H9 (cell line): ENCODE measurements around the gene BEX3. TPM values are rescaled to one million over a fixed set of nuclear protein-coding genes. Genes with fewer than 3 reads are reported as not detected.

Source experiments
- DNase-seq: peaks from one replicate; pipeline ENCODE4 v3.0.0-alpha.2; 2017
- H2AFZ ChIP-seq: one replicate; pipeline ENCODE4 v1.6.1; 2013; ENCODE audit warnings: mild to moderate bottlenecking, low read length, control low read depth, moderate library complexity
- H2AK5ac ChIP-seq: 2 replicates; pipeline ENCODE4 v1.6.1; 2013; ENCODE audit warnings: low read length, control low read depth, mixed read lengths; ENCODE audit not compliant: insufficient read length
- H2BK120ac ChIP-seq: one replicate; pipeline ENCODE4 v1.6.1; 2013; ENCODE audit warnings: low read depth, mild to moderate bottlenecking, low read length, control low read depth, inconsistent platforms; ENCODE audit not compliant: poor library complexity, severe bottlenecking
- H2BK12ac ChIP-seq: 2 replicates; pipeline ENCODE4 v1.6.1; 2013; ENCODE audit warnings: low read length, control low read depth, mixed read lengths, low read depth; ENCODE audit not compliant: insufficient read length
- H2BK15ac ChIP-seq: 2 replicates; pipeline ENCODE4 v1.6.1; 2013; ENCODE audit warnings: low read depth, low read length, control low read depth
- H2BK20ac ChIP-seq: one replicate; pipeline ENCODE4 v1.6.1; 2013; ENCODE audit warnings: low read depth, mild to moderate bottlenecking, low read length, control low read depth, inconsistent platforms; ENCODE audit not compliant: poor library complexity, severe bottlenecking
- H2BK5ac ChIP-seq: 2 replicates; pipeline ENCODE4 v1.6.1; 2013; ENCODE audit warnings: low read length, control low read depth, mixed read lengths; ENCODE audit not compliant: insufficient read length
- H3K14ac ChIP-seq: 2 replicates; pipeline ENCODE4 v1.6.1; 2013; ENCODE audit warnings: low read length, control low read depth; ENCODE audit not compliant: insufficient read depth
- H3K18ac ChIP-seq: 2 replicates; pipeline ENCODE4 v1.6.1; 2013; ENCODE audit warnings: low read depth, mild to moderate bottlenecking, mixed read lengths, low read length, control low read depth; ENCODE audit not compliant: insufficient read length
- H3K23ac ChIP-seq: 2 replicates; pipeline ENCODE4 v1.6.1; 2013; ENCODE audit warnings: low read length, control low read depth, mixed read lengths, low read depth; ENCODE audit not compliant: insufficient read length
- H3K23me2 ChIP-seq: 2 replicates; pipeline ENCODE4 v1.6.1; 2013; ENCODE audit warnings: low read depth, mild to moderate bottlenecking, mixed read lengths, low read length, control low read depth; ENCODE audit not compliant: insufficient read length, poor library complexity, severe bottlenecking
- H3K27ac ChIP-seq: 2 replicates; pipeline ENCODE4 v1.5.1; 2013; ENCODE audit warnings: low read length, control low read depth, mixed read lengths, low read depth; ENCODE audit not compliant: insufficient read length
- H3K27me3 ChIP-seq: 2 replicates; pipeline ENCODE4 v1.6.1; 2013; ENCODE audit warnings: low read length, control low read depth, inconsistent platforms; ENCODE audit not compliant: insufficient read depth
- H3K4ac ChIP-seq: 2 replicates; pipeline ENCODE4 v1.6.1; 2013; ENCODE audit warnings: low read depth, mild to moderate bottlenecking, control low read depth, inconsistent platforms, low read length, moderate library complexity
- H3K4me1 ChIP-seq: 2 replicates; pipeline ENCODE4 v1.6.1; 2013; ENCODE audit warnings: low read length, control low read depth, inconsistent platforms; ENCODE audit not compliant: insufficient read depth
- H3K4me2 ChIP-seq: 2 replicates; pipeline ENCODE4 v1.6.1; 2013; ENCODE audit warnings: low read length, control low read depth, mixed read lengths; ENCODE audit not compliant: insufficient read length, insufficient read depth
- H3K56ac ChIP-seq: 2 replicates; pipeline ENCODE4 v1.6.1; 2013; ENCODE audit warnings: low read depth, mild to moderate bottlenecking, mixed read lengths, low read length, control low read depth; ENCODE audit not compliant: insufficient read length
- H3K79me1 ChIP-seq: 2 replicates; pipeline ENCODE4 v1.6.1; 2013; ENCODE audit warnings: low read depth, mild to moderate bottlenecking, moderate library complexity, low read length, control low read depth, inconsistent platforms; ENCODE audit not compliant: insufficient read depth, poor library complexity, severe bottlenecking
- H3K79me2 ChIP-seq: 2 replicates; pipeline ENCODE4 v1.6.1; 2013; ENCODE audit warnings: low read length, control low read depth, inconsistent platforms; ENCODE audit not compliant: insufficient read depth
- H3K9ac ChIP-seq: 2 replicates; pipeline ENCODE4 v1.6.1; 2013; ENCODE audit warnings: low read length, control low read depth, mixed read lengths; ENCODE audit not compliant: insufficient read length; ENCODE audit errors: extremely low read depth
- H3K9me3 ChIP-seq: one replicate; pipeline ENCODE4 v1.6.1; 2013; ENCODE audit warnings: low read depth, low read length, inconsistent platforms; ENCODE audit not compliant: control insufficient read depth
- H3T11ph ChIP-seq: one replicate; pipeline ENCODE4 v1.6.1; 2013; ENCODE audit warnings: mild to moderate bottlenecking, low read length, control low read depth, inconsistent platforms
- H4K20me1 ChIP-seq: one replicate; pipeline ENCODE4 v1.6.1; 2013; ENCODE audit not compliant: control insufficient read depth, insufficient read length, insufficient read depth
- H4K5ac ChIP-seq: 2 replicates; pipeline ENCODE4 v1.6.1; 2013; ENCODE audit warnings: low read depth, mild to moderate bottlenecking, mixed read lengths, low read length, control low read depth; ENCODE audit not compliant: insufficient read length
- H4K8ac ChIP-seq: replicated peaks from 2 replicates; pipeline ENCODE4 v1.6.1; 2013; ENCODE audit warnings: low read length, control low read depth, mixed read lengths, low read depth; ENCODE audit not compliant: insufficient read length
- H4K91ac ChIP-seq: 2 replicates; pipeline ENCODE4 v1.6.1; 2013; ENCODE audit warnings: low read depth, mild to moderate bottlenecking, moderate library complexity, mixed read lengths, low read length, control low read depth; ENCODE audit not compliant: insufficient read length
- H3K27ac Mint-ChIP-seq, 3 experiments: 2 replicates in 2 of 3; 3 replicates in 1 of 3; pipeline ENCODE4 v1.8.0; 2020 to 2021; ENCODE audit warnings: mixed read lengths in 3 of 3, mild to moderate bottlenecking in 1 of 3, moderate library complexity in 1 of 3
- H3K27me3 Mint-ChIP-seq: 2 replicates; pipeline ENCODE4 v1.8.0; 2021; ENCODE audit warnings: low read depth, mild to moderate bottlenecking, moderate library complexity, mixed read lengths
- H3K36me3 Mint-ChIP-seq, 3 experiments: 2 replicates in 2 of 3; 3 replicates in 1 of 3; pipeline ENCODE4 v1.8.0; 2020 to 2021; ENCODE audit warnings: low read depth in 3 of 3, mixed read lengths in 3 of 3; ENCODE audit not compliant: insufficient read depth in 1 of 3
- H3K4me1 Mint-ChIP-seq, 2 experiments: 2 replicates each; pipeline ENCODE4 v1.8.0; 2020; ENCODE audit warnings: mixed read lengths in 2 of 2
- H3K4me3 Mint-ChIP-seq, 2 experiments: 2 replicates in 1 of 2; 3 replicates in 1 of 2; pipeline ENCODE4 v1.8.0; 2020 to 2021; ENCODE audit warnings: mild to moderate bottlenecking in 2 of 2, mixed read lengths in 2 of 2, moderate library complexity in 1 of 2
- H3K9me3 Mint-ChIP-seq, 2 experiments: 2 replicates in 1 of 2; 3 replicates in 1 of 2; pipeline ENCODE4 v1.8.0; 2020; ENCODE audit warnings: mild to moderate bottlenecking in 2 of 2, mixed read lengths in 2 of 2, moderate library complexity in 1 of 2
- CTCF ChIP-seq: fragments of 200-600 bp; sonication (generic); conservative IDR thresholded peaks from 3 replicates; pipeline ENCODE4 v1.8.0; 2021; ENCODE audit warnings: antibody characterized with exemption, mild to moderate bottlenecking
- WGBS: extraction: QIAGEN DNeasy Blood & Tissue Kit; methylation state at CpG from one replicate; pipeline ENCODE4 v1.1.7; 2013; ENCODE audit warnings: missing lambda C conversion rate, low lambda C conversion rate, mixed read lengths; ENCODE audit not compliant: insufficient read length; ENCODE audit errors: extremely low coverage; 5-methylcytosine and 5-hydroxymethylcytosine counted together
- total RNA-seq: library from RNA; stranded (reverse); gene quantifications from 2 replicates; pipeline ENCODE4 v1.2.1, GENCODE V29; 2021

BEX3 gene
- total RNA-seq, 1 experiment from 2014 or later: 305 TPM

GRCh38 chrX:103415068-103415467 is 38.7 kb downstream of the BEX3 start:
- Histone ChIP-seq H3T11ph (no peak overlapping the region), H3K4me1 (no peaks in the 10 kb centered on the region; the same call in 1 of the 2 replicates), H3K14ac (no peak overlapping the region), H3K9ac (no peak overlapping the region), H4K91ac (no peak overlapping the region), H4K8ac (no peak overlapping the region), H3K27ac (no peak overlapping the region), H3K4ac (no peak overlapping the region), H2AFZ (no peak overlapping the region), H3K18ac (no peak overlapping the region), H3K23ac (no peak overlapping the region), H2BK15ac (no peak overlapping the region), H3K27me3 (no peaks in the 10 kb centered on the region), H2BK20ac (no peak overlapping the region), H2BK5ac (no peak overlapping the region), H3K4me2 (no peak overlapping the region), H2BK120ac (no peak overlapping the region), H3K56ac (no peak overlapping the region), H4K20me1 (peaks cover 5% of the 10 kb centered on the region), H3K79me1 (no peaks in the 10 kb centered on the region), H2AK5ac (no peak overlapping the region), H3K9me3 (no peaks in the 10 kb centered on the region), H3K23me2 (no peaks in the 10 kb centered on the region), H4K5ac (no peak overlapping the region), H2BK12ac (no peak overlapping the region), H3K79me2 (peaks cover 4% of the 10 kb centered on the region; the same call in 1 of the 2 replicates)
- Mint-ChIP-seq H3K4me3 (no peak overlapping the region), H3K36me3 (peaks cover 12 to 25% (median 14%) of the 10 kb centered on the region in 3 experiments; a peak in 6 of 7 replicates), H3K27me3 (peaks cover 19% of the 10 kb centered on the region), H3K27ac (no peak overlapping the region), H3K4me1 (peaks cover 13% of the 10 kb centered on the region in 2 experiments), H3K9me3 (peaks cover 3 to 44% of the 10 kb centered on the region in 2 experiments; a peak in 4 of 5 replicates)
- DNase-seq: no peak
- no peak for TF ChIP-seq CTCF
- no CpG with 5 or more reads among the region's 6 CpGs for WGBS
